Neural progenitor cell (in vitro differentiated cells): Measurements from ENCODE around the gene GMDS.

Experiments
- EZH2phosphoT487 ChIP-seq: fragments of 200-600 bp; sonication (generic); IDR thresholded peaks from 2 replicates; pipeline ENCODE4 v1.6.1; 2017; ENCODE audit warnings: antibody characterized with exemption
- TF ChIP-seq, protein P1 (sequence below): fragments of 200-600 bp; sonication (generic); IDR thresholded peaks from 2 replicates; pipeline ENCODE4 v1.5.1; 2017; ENCODE audit warnings: antibody characterized with exemption, mild to moderate bottlenecking

DNA sequence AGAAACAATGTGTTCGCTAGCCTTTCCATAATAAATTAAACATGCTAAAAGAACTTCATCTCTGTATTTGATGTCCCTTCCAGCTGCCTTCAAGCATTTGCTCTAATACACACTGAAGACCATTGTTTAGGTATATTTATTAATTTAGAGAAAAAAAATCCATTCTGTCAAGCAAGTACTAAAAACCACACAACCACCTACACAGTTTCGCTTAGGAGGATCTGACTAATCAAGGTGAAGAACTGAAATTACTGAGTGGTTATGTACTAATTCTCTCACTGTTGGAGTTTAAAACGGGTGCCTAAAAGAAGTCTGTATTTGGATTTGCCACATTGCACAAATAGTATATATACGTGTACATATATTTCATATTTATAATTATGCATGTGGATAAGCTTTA, 58.9 kb downstream of the GMDS start:
- TF ChIP-seq, protein P1, sequence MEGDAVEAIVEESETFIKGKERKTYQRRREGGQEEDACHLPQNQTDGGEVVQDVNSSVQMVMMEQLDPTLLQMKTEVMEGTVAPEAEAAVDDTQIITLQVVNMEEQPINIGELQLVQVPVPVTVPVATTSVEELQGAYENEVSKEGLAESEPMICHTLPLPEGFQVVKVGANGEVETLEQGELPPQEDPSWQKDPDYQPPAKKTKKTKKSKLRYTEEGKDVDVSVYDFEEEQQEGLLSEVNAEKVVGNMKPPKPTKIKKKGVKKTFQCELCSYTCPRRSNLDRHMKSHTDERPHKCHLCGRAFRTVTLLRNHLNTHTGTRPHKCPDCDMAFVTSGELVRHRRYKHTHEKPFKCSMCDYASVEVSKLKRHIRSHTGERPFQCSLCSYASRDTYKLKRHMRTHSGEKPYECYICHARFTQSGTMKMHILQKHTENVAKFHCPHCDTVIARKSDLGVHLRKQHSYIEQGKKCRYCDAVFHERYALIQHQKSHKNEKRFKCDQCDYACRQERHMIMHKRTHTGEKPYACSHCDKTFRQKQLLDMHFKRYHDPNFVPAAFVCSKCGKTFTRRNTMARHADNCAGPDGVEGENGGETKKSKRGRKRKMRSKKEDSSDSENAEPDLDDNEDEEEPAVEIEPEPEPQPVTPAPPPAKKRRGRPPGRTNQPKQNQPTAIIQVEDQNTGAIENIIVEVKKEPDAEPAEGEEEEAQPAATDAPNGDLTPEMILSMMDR: no peak
- no peak for TF ChIP-seq EZH2phosphoT487
